Neural cell (in vitro differentiated cells): ENCODE data around the gene FZD10. TPM values are rescaled to one million over a fixed set of nuclear protein-coding genes. Genes with fewer than 3 reads are reported as not detected.

Source experiments
- H2AFZ ChIP-seq: fragments of 200-600, 300-800 bp; sonication (generic), shearing (Covaris generic); 2 replicates; pipeline ENCODE4 v1.6.0; 2014; ENCODE audit warnings: low read depth, mild to moderate bottlenecking, antibody characterized with exemption, low read length, moderate library complexity
- H3F3A ChIP-seq: fragments of 200-600 bp; shearing (Covaris generic); 2 replicates; pipeline ENCODE4 v1.6.1; 2016; ENCODE audit warnings: mild to moderate bottlenecking, moderate library complexity, mixed read lengths, antibody characterized with exemption, low read length; ENCODE audit not compliant: insufficient read depth, poor library complexity, severe bottlenecking
- H3K27ac ChIP-seq: fragments of 200-600, 300-800 bp; sonication (generic), shearing (Covaris generic); 2 replicates; pipeline ENCODE4 v1.5.1; 2014; ENCODE audit warnings: mild to moderate bottlenecking, low read length, moderate library complexity
- H3K27me3 ChIP-seq: fragments of 300-800, 200-600 bp; sonication (generic), shearing (Covaris generic); 2 replicates; pipeline ENCODE4 v1.6.0; 2014; ENCODE audit warnings: mild to moderate bottlenecking, low read depth, low read length, moderate library complexity; ENCODE audit not compliant: insufficient read depth
- H3K36me3 ChIP-seq: fragments of 300-800, 200-600 bp; sonication (generic), shearing (Covaris generic); 2 replicates; pipeline ENCODE4 v1.5.1; 2014; ENCODE audit warnings: mild to moderate bottlenecking, antibody characterized with exemption, low read length, moderate library complexity; ENCODE audit not compliant: insufficient read depth
- H3K4me2 ChIP-seq: fragments of 300-800, 200-600 bp; sonication (generic), shearing (Covaris generic); 2 replicates; pipeline ENCODE4 v1.6.0; 2014; ENCODE audit warnings: mild to moderate bottlenecking, low read length
- H3K4me3 ChIP-seq: fragments of 300-800, 200-600 bp; sonication (generic), shearing (Covaris generic); 2 replicates; pipeline ENCODE4 v1.5.1; 2014; ENCODE audit warnings: mild to moderate bottlenecking, low read length, moderate library complexity
- H3K79me2 ChIP-seq: fragments of 200-600 bp; shearing (Covaris generic); replicated peaks from 2 replicates; pipeline ENCODE4 v1.6.0; 2014; ENCODE audit warnings: mild to moderate bottlenecking, low read length, moderate library complexity; ENCODE audit not compliant: insufficient read depth
- H3K9ac ChIP-seq: fragments of 300-800, 200-600 bp; sonication (generic), shearing (Covaris generic); 2 replicates; pipeline ENCODE4 v1.6.1; 2016; ENCODE audit warnings: mild to moderate bottlenecking, low read length, mixed read lengths
- H3K9me2 ChIP-seq: fragments of 200-600 bp; shearing (Covaris generic); 2 replicates; pipeline ENCODE4 v1.6.1; 2016; ENCODE audit warnings: mild to moderate bottlenecking, low read length, mixed read lengths; ENCODE audit not compliant: insufficient read depth
- H3K9me3 ChIP-seq: fragments of 200-600, 300-800 bp; sonication (generic), shearing (Covaris generic); 2 replicates; pipeline ENCODE4 v1.6.1; 2016; ENCODE audit warnings: mild to moderate bottlenecking, mixed run types, low read length, moderate library complexity, mixed read lengths
- H4K20me1 ChIP-seq: fragments of 200-600 bp; shearing (Covaris generic); 2 replicates; pipeline ENCODE4 v1.6.1; 2016; ENCODE audit warnings: mild to moderate bottlenecking, mixed run types; ENCODE audit not compliant: insufficient read depth
- CTCF ChIP-seq: fragments of 450-650 bp; IDR thresholded peaks from 2 replicates; pipeline ENCODE4 v1.5.1; 2014; ENCODE audit warnings: antibody characterized with exemption, mild to moderate bottlenecking, moderate library complexity; ENCODE audit not compliant: poor library complexity, severe bottlenecking
- EP300 ChIP-seq: fragments of 450-650 bp; conservative IDR thresholded peaks from 2 replicates; pipeline ENCODE4 v1.6.1; 2014; ENCODE audit warnings: antibody characterized with exemption, mild to moderate bottlenecking, moderate library complexity; ENCODE audit not compliant: poor library complexity, severe bottlenecking
- EZH2 ChIP-seq: fragments of 200-600, 300-800 bp; shearing (Covaris generic), sonication (generic); IDR thresholded peaks from 2 replicates; pipeline ENCODE4 v1.6.1; 2014; ENCODE audit warnings: antibody characterized with exemption, low read length, borderline replicate concordance, mild to moderate bottlenecking; ENCODE audit not compliant: insufficient read depth, poor library complexity, severe bottlenecking
- MXI1 ChIP-seq: fragments of 450-650 bp; conservative IDR thresholded peaks from 2 replicates; pipeline ENCODE4 v1.6.1; 2014; ENCODE audit warnings: antibody characterized with exemption, mild to moderate bottlenecking; ENCODE audit not compliant: poor library complexity, severe bottlenecking
- POLR2AphosphoS5 ChIP-seq: IDR thresholded peaks from 2 replicates; pipeline ENCODE4 v1.6.1; 2012
- RAD21 ChIP-seq: fragments of 450-650 bp; conservative IDR thresholded peaks from 2 replicates; pipeline ENCODE4 v1.6.1; 2014; ENCODE audit warnings: antibody characterized with exemption, mild to moderate bottlenecking, moderate library complexity
- SMC3 ChIP-seq: fragments of 450-650 bp; conservative IDR thresholded peaks from 2 replicates; pipeline ENCODE4 v1.6.1; 2014; ENCODE audit warnings: antibody characterized with exemption, mild to moderate bottlenecking, moderate library complexity; ENCODE audit not compliant: poor library complexity
- TAF1 ChIP-seq: IDR thresholded peaks from 2 replicates; pipeline ENCODE4 v1.6.1; 2012; ENCODE audit warnings: low read depth
- polyA plus RNA-seq: library from polyadenylated mRNA; depleted of rRNA; stranded (reverse); fragments of >200 nt; gene quantifications from 2 replicates; pipeline ENCODE4 v1.2.3, GENCODE V29; 2014
- TF ChIP-seq, protein P1 (sequence below): IDR thresholded peaks from 2 replicates; pipeline ENCODE4 v1.6.1; 2012; ENCODE audit warnings: borderline replicate concordance

FZD10 gene
- polyA plus RNA-seq, 1 donor from 2014 or later: not detected

- H3K9me2 ChIP-seq: no peaks in the 10 kb centered on the region
- peaks cover 5% of the 10 kb centered on the region for H3K9me3 ChIP-seq
- H2AFZ ChIP-seq: no peak overlapping the region
- H3K4me2 ChIP-seq: no peak overlapping the region
- no peak overlapping the region for H3K9ac ChIP-seq
- no peaks in the 10 kb centered on the region for H3F3A ChIP-seq
- H3K79me2 ChIP-seq: no peaks in the 10 kb centered on the region
- no peaks in the 10 kb centered on the region for H4K20me1 ChIP-seq
- H3K4me3 ChIP-seq: no peak overlapping the region
- no peaks in the 10 kb centered on the region for H3K27me3 ChIP-seq
- TF ChIP-seq SMC3 (no peak), RAD21 (no peak), TAF1 (no peak), POLR2AphosphoS5 (no peak), EZH2 (no peak)
- TF ChIP-seq, protein P1, sequence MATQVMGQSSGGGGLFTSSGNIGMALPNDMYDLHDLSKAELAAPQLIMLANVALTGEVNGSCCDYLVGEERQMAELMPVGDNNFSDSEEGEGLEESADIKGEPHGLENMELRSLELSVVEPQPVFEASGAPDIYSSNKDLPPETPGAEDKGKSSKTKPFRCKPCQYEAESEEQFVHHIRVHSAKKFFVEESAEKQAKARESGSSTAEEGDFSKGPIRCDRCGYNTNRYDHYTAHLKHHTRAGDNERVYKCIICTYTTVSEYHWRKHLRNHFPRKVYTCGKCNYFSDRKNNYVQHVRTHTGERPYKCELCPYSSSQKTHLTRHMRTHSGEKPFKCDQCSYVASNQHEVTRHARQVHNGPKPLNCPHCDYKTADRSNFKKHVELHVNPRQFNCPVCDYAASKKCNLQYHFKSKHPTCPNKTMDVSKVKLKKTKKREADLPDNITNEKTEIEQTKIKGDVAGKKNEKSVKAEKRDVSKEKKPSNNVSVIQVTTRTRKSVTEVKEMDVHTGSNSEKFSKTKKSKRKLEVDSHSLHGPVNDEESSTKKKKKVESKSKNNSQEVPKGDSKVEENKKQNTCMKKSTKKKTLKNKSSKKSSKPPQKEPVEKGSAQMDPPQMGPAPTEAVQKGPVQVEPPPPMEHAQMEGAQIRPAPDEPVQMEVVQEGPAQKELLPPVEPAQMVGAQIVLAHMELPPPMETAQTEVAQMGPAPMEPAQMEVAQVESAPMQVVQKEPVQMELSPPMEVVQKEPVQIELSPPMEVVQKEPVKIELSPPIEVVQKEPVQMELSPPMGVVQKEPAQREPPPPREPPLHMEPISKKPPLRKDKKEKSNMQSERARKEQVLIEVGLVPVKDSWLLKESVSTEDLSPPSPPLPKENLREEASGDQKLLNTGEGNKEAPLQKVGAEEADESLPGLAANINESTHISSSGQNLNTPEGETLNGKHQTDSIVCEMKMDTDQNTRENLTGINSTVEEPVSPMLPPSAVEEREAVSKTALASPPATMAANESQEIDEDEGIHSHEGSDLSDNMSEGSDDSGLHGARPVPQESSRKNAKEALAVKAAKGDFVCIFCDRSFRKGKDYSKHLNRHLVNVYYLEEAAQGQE: no peak
- no peaks in the 10 kb centered on the region for H3K36me3 ChIP-seq
- no peak overlapping the region for H3K27ac ChIP-seq
Measured at GRCh38 chr12:130179191-130179590, 16.9 kb downstream of the FZD10 start.

- H3K27me3 ChIP-seq: no peaks in the 10 kb centered on the region
- peaks cover 5% of the 10 kb centered on the region for H3K9me3 ChIP-seq
- no peaks in the 10 kb centered on the region for H3F3A ChIP-seq
- no peak overlapping the region for H3K4me3 ChIP-seq
- no peak for TF ChIP-seq CTCF
- TF ChIP-seq TAF1: no peak
- TF ChIP-seq MXI1: no peak
- H3K9me2 ChIP-seq: no peaks in the 10 kb centered on the region
- no peaks in the 10 kb centered on the region for H4K20me1 ChIP-seq
- no peak overlapping the region for H3K27ac ChIP-seq
- no peak overlapping the region for H3K4me2 ChIP-seq
- no peak overlapping the region for H3K9ac ChIP-seq
- no peaks in the 10 kb centered on the region for H3K36me3 ChIP-seq
- H2AFZ ChIP-seq: no peak overlapping the region
- H3K79me2 ChIP-seq: no peaks in the 10 kb centered on the region
Measured at GRCh38 chr12:130179621-130180020, 17.4 kb downstream of the FZD10 start.

DNA sequence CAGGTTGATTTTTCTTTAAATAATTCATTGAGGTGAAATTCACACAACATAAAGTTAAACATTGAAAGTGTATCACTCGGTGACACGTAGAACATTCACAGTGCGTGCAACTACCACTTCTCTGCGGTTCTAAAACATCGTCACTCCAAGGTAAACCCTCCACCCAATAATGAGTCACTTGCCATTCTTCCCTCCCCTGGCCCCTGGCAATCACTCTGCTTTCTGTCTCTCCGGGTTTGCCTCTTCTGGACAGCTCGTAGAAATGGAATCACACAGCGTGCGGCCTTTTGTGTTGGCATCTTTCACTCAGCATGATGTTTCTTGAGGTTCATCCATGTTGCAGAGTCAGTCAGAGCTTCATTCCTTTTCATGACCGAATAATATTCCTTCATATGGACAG, 18.9 kb downstream of the FZD10 start:
- Histone ChIP-seq H3K27me3 (no peaks in the 10 kb centered on the region), H3K4me2 (no peak overlapping the region), H3K4me3 (no peak overlapping the region), H3K27ac (no peak overlapping the region), H2AFZ (no peak overlapping the region), H3K9ac (no peak overlapping the region), H3K36me3 (no peaks in the 10 kb centered on the region), H3K9me2 (no peaks in the 10 kb centered on the region), H4K20me1 (no peaks in the 10 kb centered on the region), H3F3A (no peaks in the 10 kb centered on the region), H3K79me2 (no peaks in the 10 kb centered on the region), H3K9me3 (peaks cover 5% of the 10 kb centered on the region)
- TF ChIP-seq EZH2: no peak
- no peak for TF ChIP-seq CTCF
- TF ChIP-seq SMC3: no peak
- TF ChIP-seq TAF1: no peak
- no peak for TF ChIP-seq RAD21
- TF ChIP-seq POLR2AphosphoS5: no peak
- no peak for TF ChIP-seq EP300
